ENCODE data around the gene SPR. TPM values are rescaled to one million over a fixed set of nuclear protein-coding genes. Genes with fewer than 3 reads are reported as not detected.

SPR gene
- total RNA-seq (23.3 and 25.9 TPM in 2 replicates), polyA plus RNA-seq (9.4 and 14.3 TPM in 2 replicates), polyA minus RNA-seq (ENCODE audit: low replicate concordance) (12.0 and 12.3 TPM in 2 replicates)
- 13.6 and 21.1 TPM in 2 replicates for polyA plus RNA-seq (2012)

DNA sequence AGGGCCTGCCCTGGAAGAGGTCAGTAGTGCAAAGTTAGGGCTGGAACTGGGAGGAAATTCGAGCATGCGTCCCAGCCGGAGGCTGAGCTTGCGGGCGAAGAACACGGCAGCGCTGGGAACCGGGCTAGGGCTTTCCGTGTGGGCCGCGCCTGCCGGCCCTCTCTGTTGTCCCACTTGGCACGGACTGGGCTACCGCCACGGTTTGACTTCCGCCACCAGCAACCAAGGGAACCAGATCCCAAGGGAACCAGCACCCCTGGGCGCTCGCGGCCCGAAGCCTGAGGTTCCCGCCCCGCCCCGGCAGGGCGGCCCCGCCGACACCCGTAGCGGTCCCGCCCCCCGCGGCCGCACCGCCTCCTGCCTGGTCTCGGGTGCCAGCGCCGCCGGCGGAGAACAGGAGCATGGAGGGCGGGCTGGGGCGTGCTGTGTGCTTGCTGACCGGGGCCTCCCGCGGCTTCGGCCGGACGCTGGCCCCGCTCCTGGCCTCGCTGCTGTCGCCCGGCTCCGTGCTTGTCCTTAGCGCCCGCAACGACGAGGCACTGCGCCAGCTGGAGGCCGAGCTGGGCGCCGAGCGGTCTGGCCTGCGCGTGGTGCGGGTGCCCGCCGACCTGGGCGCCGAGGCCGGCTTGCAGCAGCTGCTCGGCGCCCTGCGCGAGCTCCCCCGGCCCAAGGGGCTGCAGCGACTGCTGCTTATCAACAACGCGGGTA lies at the start of gene SPR:
SPR (plus strand) TSS at position 377 of the 708 bp plus-strand sequence; CDS start at position 402, 25 bp downstream.
- Histone ChIP-seq H3K4me1 (ENCODE audit: control insufficient read depth, extremely low read depth, insufficient read depth, low read length) (peaks cover 2% of the 10 kb centered on the region), H3K9me3 (ENCODE audit: control insufficient read depth, insufficient read depth, low read depth, low read length) (no peaks in the 10 kb centered on the region), H3K9ac (ENCODE audit: insufficient read depth, low read length) (peak within 1 kb of the TSS; percentile 37), H2AFZ (ENCODE audit: low read length) (peak within 1 kb of the TSS; percentile 90), H3K36me3 (ENCODE audit: control insufficient read depth, insufficient read depth, low read length) (no peaks in the 10 kb centered on the region), H3K4me3 (replicated peaks in 1 of 4; ENCODE audit: control extremely low read depth in 1 of 4, insufficient read depth in 1 of 4, low read depth in 3 of 4, low read length in 4 of 4) (peak within 1 kb of the TSS; percentile 56 to 74 (median 62)), H3K27me3 (ENCODE audit: control insufficient read depth, insufficient read depth, low read length) (no peaks in the 10 kb centered on the region), H3K79me2 (ENCODE audit: control insufficient read depth, insufficient read depth, low read length) (no peaks in the 10 kb centered on the region), H4K20me1 (ENCODE audit: control insufficient read depth, extremely low read depth, insufficient read depth, low read length) (no peaks in the 10 kb centered on the region), H3K4me2 (ENCODE audit: extremely low read depth, insufficient read depth, low read length) (peak within 1 kb of the TSS; percentile 87), H3K27ac (ENCODE audit: insufficient read depth, low read length) (peak within 1 kb of the TSS; percentile 47)
- peak; percentile 45 to 61 for DNase-seq (ENCODE audit: low read depth in 2 of 2)
- TF ChIP-seq CTCF (conservative IDR thresholded peaks at IDR 0.05 in 1 of 2, IDR thresholded peaks at IDR 0.05 in 1 of 2; ENCODE audit: low read depth in 1 of 2, low read length in 2 of 2) (no peak), EZH2 (IDR thresholded peaks at IDR 0.05; ENCODE audit: low read length, missing control alignments) (no peak)

- peaks cover 19% of the 10 kb centered on the region for H3K27me3 ChIP-seq (ENCODE audit: control insufficient read depth, insufficient read depth, low read length)
- H3K27ac ChIP-seq (ENCODE audit: insufficient read depth, low read length): no peak overlapping the region
- H3K79me2 ChIP-seq (ENCODE audit: control insufficient read depth, insufficient read depth, low read length): no peaks in the 10 kb centered on the region
- no peak overlapping the region for H3K4me3 ChIP-seq (replicated peaks in 1 of 4; ENCODE audit: control extremely low read depth in 1 of 4, insufficient read depth in 1 of 4, low read depth in 3 of 4, low read length in 4 of 4)
- no peak for DNase-seq (ENCODE audit: low read depth in 2 of 2)
- no peaks in the 10 kb centered on the region for H3K9me3 ChIP-seq (ENCODE audit: control insufficient read depth, insufficient read depth, low read depth, low read length)
- TF ChIP-seq CTCF (conservative IDR thresholded peaks at IDR 0.05 in 1 of 2, IDR thresholded peaks at IDR 0.05 in 1 of 2; ENCODE audit: low read depth in 1 of 2, low read length in 2 of 2): no peak
- no peak for TF ChIP-seq EZH2 (IDR thresholded peaks at IDR 0.05; ENCODE audit: low read length, missing control alignments)
- no peak overlapping the region for H3K9ac ChIP-seq (ENCODE audit: insufficient read depth, low read length)
- H4K20me1 ChIP-seq (ENCODE audit: control insufficient read depth, extremely low read depth, insufficient read depth, low read length): no peaks in the 10 kb centered on the region
- no peaks in the 10 kb centered on the region for H3K36me3 ChIP-seq (ENCODE audit: control insufficient read depth, insufficient read depth, low read length)
- no peaks in the 10 kb centered on the region for H3K4me1 ChIP-seq (ENCODE audit: control insufficient read depth, extremely low read depth, insufficient read depth, low read length)
- H3K4me2 ChIP-seq (ENCODE audit: extremely low read depth, insufficient read depth, low read length): no peak overlapping the region
- no peak overlapping the region for H2AFZ ChIP-seq (ENCODE audit: low read length)
These were observed 47.1 kb upstream of the SPR start for GRCh38 chr2:72840066-72840465.

DNA sequence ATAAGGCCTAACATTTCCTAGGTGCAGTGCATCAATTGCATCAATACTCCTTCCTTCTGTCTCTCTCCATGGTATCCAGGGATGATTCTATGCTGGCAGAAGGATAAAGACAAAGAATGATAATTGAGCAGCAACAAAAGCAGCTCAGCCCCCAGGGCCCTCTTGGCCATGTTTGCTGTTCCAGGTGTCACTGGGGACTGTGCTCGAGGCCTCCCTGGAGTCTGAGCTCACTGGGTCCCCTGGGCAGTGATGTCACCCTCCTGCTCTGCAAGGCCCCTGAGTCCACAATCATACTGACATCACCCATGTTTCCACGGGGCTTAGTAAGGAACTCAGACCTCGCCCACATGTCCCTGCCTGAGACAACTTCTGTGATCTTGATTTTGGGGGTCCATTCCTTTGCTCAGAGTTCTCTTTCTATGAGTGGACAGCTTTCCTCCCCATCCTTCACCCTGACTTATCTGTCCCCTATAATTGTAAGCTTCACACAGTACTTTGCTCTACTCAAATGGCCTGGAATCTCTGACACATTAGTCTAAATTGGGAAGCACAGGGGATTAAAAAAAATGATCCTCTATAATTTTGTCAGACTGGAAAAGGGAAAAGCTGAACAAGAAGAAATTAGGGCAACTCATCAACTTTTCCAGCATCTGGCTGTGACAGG lies 45.6 kb upstream of the SPR start:
- Histone ChIP-seq H3K27ac (ENCODE audit: insufficient read depth, low read length) (no peak overlapping the region), H2AFZ (ENCODE audit: low read length) (no peak overlapping the region), H3K79me2 (ENCODE audit: control insufficient read depth, insufficient read depth, low read length) (no peaks in the 10 kb centered on the region), H3K36me3 (ENCODE audit: control insufficient read depth, insufficient read depth, low read length) (no peaks in the 10 kb centered on the region), H3K27me3 (ENCODE audit: control insufficient read depth, insufficient read depth, low read length) (peaks cover 14% of the 10 kb centered on the region), H4K20me1 (ENCODE audit: control insufficient read depth, extremely low read depth, insufficient read depth, low read length) (no peaks in the 10 kb centered on the region), H3K4me1 (ENCODE audit: control insufficient read depth, extremely low read depth, insufficient read depth, low read length) (no peaks in the 10 kb centered on the region), H3K9ac (ENCODE audit: insufficient read depth, low read length) (no peak overlapping the region), H3K4me2 (ENCODE audit: extremely low read depth, insufficient read depth, low read length) (no peak overlapping the region), H3K9me3 (ENCODE audit: control insufficient read depth, insufficient read depth, low read depth, low read length) (no peaks in the 10 kb centered on the region), H3K4me3 (replicated peaks in 1 of 4; ENCODE audit: control extremely low read depth in 1 of 4, insufficient read depth in 1 of 4, low read depth in 3 of 4, low read length in 4 of 4) (no peak overlapping the region)
- TF ChIP-seq EZH2 (IDR thresholded peaks at IDR 0.05; ENCODE audit: low read length, missing control alignments): no peak
- TF ChIP-seq CTCF (conservative IDR thresholded peaks at IDR 0.05 in 1 of 2, IDR thresholded peaks at IDR 0.05 in 1 of 2; ENCODE audit: low read depth in 1 of 2, low read length in 2 of 2): no peak
- no peak for DNase-seq (ENCODE audit: low read depth in 2 of 2)

Data from fibroblast of lung (primary cell).